HG02852 (cell line): ENCODE measurements around the gene NCOA1.
"Not testable (repeated sequence)": the region's sequence is repeated elsewhere in the genome, so short reads cannot be mapped to it uniquely, and the experiment has no call there.

ENCODE experiments used
- ATAC-seq: cut with Tn5 transposase; IDR thresholded peaks from one replicate; pipeline ENCODE4 v1.9.1; 2021; ENCODE audit warnings: mild to moderate bottlenecking, moderate library complexity; ENCODE audit not compliant: unreplicated experiment

The NCOA1 gene

DNA sequence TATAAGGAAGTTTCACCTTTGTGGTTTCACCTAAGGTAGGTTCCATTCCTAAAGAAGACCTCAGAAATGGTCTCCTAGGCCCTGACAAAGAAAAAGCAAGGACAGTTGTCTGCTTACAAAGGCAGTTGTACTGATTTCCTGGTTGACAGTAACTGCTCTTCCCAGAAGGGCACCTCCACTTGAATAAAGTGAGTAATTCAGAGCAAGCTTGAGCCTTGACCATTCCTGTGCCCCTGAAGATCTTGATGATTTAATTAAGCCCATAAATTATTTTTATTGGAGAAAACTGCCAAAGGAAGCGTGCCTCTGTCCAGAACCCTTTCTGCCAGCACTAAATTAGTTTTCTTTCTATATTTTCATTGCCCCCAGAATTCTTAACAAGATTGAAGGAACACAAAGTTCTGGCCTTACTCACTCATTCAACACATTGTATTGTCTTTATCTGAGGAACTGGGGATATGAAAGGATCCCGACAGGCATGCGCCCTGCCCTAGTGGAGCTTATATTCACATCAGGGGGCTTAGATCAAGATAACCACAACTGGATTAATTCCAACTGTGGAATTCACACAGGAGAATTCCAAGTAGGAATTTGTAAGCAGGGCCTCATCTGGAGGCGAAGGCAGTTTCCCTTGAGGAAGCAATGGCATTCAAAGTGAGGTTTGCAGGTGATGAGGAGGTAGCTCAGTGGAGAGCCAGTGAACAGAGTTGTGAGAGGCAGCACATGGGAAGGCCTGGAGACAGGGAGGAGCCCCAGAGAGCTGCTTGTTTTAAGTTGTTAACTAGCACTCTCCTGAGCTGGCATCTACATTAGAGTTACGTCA lies 280.9 kb downstream of the NCOA1 start:
- ATAC-seq = no peak

DNA sequence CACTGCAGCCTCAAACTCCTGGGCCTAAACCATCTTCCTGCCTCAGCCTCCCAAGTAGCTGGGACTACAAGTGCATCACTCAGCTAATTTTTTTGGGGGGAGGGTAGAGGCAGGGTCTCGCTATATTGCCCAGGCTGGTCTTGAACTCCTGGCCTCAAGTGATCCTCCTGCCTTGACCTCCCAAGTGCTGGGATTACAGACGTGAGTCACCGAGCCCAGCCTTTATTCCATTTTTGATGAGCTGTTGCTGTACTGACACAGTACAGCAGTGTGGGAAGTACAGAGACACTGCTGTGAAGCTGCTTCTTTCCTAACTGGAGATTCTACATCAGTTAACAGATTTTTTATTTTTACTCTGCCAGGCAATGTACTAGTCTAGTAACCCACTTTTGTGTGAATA lies 283.3 kb downstream of the NCOA1 start:
- ATAC-seq = no peak

DNA sequence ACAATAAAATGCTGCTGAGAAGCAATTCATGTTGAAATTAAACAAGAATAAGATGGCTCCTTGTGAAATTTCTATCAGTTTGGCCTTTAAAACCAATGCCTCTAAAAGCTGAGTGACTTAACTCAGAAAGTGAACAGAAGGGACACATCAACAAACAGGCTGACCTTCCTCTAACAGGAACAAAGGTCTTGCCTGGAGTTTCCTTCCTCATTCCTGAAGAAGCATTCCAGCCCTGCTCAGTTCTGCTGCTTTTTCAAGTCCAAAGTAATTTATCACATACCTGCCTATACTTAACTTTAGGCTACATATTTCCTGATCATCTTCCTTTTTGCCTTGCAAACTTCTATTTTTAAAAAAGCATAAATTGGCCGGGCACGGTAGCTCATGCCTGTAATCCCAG lies 288.1 kb downstream of the NCOA1 start:
- no peak for ATAC-seq

DNA sequence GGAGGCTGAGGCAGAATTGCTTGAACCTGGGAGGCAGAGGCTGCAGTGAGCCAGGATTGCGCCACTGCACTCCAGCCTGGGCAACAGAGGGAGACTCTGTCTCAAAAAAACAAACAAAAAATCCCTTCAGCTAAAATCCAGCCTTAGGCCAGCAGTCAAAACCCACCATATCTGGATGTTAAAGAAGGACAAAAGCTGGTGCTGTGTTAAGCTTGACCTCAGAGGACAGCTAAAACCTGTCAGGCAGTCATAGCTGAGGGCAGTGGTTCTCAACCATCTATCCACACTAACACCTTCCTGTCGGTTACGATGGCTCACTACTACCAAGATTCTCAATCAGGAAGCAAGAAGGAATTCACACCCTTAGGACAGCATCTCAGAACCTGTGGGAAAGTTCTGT lies 292.6 kb downstream of the NCOA1 start:
- ATAC-seq = no peak

DNA sequence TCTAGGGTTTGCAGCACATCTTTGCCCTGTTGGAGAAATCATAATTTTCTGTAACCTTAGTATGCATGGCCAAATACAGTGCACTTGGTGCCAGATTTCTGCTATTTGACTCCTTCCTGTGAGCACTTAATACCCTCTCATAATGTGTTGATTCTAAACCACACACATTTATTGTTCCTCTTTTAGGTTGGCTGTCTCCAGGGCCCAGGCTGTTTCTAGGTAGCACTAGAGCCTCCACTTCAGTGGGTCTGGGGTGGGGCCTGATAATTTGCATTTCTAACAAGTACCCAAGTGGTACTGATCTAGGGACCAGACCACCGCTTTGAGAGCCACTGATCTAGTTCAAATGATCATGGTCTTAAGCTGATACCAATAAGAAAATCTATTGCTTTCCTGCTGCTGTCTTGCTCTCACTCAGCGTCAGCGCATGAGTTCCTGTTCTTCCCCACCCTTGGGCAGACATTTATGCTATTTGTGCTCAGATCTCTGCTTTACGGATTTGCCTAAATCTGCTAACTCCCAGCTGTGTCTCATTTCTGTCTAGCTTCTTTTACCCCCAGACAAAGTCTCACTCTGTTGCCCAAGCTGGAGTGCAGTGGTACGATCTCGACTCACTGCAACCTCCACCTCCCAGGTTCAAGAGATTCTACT lies 294.7 kb downstream of the NCOA1 start:
- peak; percentile 85 for ATAC-seq

DNA sequence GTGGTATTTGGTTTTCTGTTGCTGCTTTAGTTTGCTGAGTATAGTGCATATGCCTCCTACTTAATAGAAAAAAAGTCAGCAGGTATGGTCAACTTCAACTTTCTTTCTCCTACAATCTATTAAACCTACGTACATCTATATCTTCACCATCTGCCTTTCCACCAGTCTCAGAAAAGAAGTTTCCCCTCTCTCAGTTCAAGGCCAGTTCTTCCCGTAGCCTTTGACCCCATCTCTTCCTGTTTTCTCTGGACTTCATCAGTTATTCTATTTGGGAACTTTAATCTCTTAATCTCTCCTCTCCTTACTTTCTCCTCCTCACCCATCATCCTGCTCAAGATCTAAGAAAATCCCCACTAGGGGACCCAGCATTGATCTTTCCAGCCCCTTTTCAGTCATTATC lies 296.5 kb downstream of the NCOA1 start:
- ATAC-seq = no peak

DNA sequence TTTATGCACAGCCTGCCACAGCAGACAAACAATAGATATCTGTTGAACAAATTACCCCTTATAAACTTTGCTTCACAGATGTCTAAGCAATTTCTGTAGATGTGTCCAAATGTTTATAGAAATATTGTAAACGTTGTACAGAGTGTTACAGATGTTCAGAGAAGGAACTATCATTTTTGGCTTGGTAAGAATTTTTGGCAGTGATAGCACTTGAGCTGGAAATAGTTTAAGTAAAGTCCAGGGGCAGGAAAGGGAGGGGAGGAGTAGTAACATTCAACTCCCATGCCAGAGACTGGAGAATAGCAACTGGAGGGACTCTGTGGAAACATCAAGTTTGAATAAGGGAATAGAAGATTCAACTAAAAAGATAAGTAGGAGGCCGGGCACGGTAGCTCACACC lies 297.8 kb downstream of the NCOA1 start:
- no peak for ATAC-seq

DNA sequence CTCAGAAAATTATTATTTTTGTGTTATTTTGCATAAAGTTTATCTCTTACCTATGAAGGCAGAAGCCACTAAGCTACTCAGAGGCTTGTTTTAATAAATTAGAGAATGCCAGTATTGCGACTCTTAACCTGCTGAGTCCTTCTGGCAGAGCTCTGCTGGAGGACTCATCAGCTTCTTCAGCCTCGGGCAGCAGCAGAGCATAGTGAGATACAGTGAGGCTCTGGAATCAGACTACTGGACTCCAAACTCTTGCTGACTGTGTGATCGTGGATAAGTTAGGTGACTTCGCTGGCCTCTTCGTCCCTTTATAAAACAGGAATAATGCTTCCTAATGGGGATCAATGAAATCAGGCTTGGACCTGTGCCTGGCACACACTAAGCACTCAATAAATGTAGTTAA lies 300.4 kb downstream of the NCOA1 start:
- no peak for ATAC-seq

DNA sequence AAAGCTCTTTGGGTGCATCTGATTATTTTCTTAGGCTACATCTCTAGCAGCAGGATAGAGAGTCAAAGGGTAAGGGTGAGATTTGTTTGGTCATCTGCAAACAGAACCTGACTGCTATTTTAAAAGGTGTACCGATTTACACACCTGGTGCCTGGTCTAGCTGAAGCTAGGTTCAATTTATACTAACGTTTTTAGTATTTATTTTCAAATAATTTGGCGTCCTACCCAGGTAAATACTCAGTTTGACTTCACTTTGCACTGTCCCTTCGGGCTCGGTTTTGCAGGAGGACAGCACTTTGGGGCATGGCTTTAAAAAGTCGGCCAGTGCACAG lies 301.5 kb downstream of the NCOA1 start:
- ATAC-seq = no peak

DNA sequence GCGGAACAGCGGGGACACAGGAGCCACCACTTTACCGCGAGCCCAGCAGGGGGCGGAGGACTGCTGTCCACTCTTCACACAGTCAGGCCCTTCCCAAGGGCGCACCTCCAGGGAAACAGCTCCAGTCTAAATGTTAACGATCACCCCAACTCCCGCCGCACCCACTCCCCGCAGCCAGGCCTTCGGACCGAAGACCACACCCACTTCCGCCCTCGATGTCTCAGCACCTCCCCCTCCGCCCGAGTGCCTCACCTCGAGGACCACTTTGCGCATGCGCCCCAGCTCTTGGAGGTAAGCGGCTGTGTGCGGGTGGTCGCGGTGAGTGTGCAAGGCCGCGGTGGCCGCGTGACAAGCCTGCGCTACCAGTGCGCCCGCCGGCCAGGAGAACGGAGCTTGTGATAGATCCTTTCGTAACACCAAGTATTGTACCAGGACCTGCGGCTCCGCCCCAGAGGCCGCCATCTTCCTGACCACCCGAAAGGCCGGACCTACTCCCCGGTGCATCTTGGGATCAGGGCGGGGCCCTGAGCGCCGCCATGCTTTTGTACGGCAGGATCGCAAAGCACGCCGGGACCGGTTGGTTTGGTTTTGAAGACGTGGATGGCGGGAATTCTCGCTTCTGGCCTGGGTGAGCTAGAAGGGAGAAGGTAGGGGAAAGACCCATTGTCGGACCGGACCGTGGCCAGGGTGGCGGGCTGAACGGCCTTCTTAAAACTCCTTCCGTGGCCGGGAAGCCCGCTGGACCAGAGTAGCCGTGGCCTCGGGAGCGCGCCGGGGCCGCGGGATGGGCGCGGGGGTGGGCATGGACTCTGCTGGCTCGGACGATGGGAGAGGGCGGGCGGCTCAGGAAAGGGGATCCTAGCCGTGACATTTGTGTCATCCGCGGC lies 302.1 kb downstream of the NCOA1 start, which contains the start of the genes CENPO and PTRHD1:
Gene CENPO (plus strand): TSS at position 552 of the 887 bp plus-strand sequence. CDS start 495 bp downstream, outside the sequence.
Gene PTRHD1 (minus strand): TSS at position 518 of the 887 bp plus-strand sequence. CDS start 14 bp downstream, at position 504.
- ATAC-seq = peak; percentile 92

DNA sequence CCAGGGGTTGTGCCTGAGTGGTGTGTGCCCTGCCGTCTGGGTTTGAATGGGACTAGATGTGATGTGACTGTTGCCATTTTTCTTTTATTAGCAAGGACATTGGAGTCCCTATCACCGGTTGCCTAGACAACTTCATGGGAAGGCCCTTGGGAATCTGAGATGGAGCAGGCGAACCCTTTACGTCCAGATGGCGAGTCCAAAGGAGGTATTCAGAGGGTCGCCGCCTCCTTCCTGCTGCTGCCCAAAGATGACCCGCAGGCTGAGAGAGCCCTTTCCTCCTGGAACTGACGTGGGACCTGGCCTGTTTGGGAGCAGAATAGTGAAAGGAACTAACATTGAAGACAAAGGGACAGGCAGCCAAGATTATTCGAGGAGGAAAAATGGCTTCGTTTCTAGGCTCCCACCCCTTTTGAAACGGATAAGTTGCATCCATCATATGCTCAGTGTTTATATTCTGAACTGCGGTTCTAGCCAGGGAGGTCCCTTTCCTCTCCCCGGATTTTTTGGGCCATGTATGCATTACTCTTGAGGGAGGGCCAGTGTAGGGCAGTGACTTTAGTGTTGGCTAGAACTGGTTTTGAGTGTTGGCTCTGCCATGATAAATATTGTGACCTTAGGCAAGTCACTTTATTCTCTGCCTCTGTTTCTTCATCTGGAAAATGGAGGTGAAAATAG lies 302.8 kb downstream of the NCOA1 start:
- no peak for ATAC-seq

DNA sequence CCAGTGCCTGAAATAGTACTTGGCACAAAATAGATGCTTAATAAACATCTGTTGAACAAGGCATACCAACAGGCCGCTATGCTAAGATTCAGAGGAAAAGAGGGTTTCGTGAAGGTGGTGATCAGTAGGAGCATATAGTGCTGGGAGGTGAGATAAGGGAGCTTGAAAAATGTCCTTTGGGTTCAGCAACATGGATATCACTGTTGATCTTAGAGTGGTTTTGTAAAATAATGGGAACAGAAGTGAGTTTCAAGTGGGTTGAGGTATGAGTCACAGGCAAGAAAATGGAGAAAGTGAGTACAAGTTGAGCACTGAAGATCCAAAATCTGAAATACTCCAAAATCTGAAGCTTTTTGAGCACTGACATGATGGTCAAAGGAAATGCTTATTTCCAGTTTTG lies 306.6 kb downstream of the NCOA1 start:
- no peak for ATAC-seq

DNA sequence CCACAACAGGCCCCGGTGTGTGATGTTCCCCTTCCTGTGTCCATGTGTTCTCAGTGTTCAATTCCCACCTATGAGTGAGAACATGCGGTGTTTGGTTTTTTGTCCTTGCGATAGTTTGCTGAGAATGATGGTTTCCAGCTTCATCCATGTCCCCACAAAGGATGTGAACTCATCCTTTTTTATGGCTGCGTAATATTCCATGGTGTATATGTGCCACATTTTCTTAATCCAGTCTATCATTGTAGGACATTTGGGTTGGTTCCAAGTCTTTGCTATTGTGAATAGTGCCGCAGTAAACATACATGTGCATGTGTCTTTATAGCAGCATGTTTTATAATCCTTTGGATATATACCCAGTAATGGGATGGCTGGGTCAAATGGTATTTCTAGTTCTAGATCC lies 309.4 kb downstream of the NCOA1 start:
- not testable (repeated sequence) for ATAC-seq

DNA sequence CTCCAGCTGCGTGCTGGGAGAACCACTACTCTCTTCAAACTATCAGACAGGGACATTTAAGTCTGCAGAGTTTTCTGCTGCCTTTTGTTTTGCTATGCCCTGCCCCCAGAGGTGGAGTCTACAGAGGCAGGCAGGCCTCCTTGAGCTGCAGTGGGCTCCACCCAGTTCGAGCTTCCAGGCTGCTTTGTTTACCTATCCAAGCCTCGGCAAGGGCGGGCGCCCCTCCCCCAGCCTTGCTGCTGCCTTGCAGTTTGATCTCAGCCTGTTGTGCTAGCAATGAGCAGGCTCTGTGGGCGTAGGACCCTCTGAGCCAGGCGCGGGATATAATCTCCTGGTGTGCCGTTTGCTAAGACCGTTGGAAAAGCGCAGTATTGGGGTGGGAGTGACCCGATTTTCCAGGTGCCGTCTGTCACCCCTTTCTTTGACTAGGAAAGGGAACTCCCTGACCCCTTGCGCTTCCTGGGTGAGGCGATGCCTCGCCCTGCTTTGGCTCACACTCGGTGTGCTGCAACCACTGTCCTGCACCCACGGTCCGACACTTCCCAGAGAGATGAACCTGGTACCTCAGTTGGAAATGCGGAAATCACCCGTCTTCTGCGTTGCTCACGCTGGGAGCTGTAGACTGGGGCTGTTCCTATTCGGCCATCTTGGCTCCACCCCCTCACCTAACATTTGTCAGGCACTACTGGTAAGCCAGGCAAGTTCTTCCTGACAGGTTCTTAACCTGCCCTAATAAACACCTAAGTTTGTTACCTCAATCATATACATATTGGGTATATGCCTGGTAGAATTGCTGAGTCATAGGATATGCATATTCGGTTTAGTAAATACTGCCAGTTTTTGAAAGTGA lies 315.0 kb downstream of the NCOA1 start:
- ATAC-seq = not testable (repeated sequence)

DNA sequence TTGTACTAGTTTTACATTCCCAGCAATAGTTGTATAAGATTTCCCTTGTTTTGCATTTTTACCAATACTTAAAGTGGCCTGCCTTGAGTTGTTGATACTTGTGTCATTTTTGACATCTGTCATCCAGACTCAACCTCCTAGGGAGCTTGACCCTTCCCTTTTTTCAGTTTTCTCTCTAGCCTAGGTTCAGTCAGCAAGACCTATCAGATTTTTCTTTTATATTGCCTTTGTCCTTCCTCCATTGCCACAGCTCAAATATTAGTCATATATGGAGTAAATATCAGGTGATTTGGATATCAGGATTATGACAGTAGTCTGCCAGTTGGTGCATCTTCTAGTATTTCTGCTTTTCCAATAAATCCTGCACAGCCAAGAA lies 315.6 kb downstream of the NCOA1 start:
- ATAC-seq = no peak

DNA sequence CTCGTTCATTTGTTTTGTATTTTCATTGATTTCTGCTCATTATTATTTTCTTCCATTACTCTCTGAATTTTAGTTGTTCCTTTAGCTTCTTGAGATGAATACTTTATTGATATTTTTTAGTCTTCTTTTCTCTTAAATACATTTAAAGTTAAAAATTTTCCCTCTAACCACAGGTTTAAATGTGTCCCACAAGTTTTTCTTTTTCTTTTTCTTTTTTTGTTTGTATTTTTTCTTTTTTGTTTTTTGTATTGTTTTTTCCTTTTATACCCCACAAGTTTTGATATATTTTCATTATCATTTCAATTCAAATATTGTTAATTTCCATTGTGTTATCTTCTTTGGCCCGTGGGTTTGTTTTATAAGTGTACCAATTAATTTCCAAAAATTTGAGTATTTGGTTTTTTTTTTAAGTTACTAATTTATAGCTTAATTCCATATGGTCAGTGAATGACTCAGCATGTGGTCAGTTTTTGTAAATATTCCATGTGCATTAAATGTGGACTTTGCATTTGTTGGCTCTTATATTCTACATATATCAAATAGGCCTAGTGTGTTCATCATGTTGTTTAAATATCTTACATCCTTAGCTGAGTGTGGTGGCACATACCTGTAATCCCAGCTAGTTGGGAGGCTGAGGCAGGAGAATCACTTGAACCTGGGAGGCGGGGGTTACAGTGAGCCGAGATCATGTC lies 318.4 kb downstream of the NCOA1 start:
- no peak for ATAC-seq

DNA sequence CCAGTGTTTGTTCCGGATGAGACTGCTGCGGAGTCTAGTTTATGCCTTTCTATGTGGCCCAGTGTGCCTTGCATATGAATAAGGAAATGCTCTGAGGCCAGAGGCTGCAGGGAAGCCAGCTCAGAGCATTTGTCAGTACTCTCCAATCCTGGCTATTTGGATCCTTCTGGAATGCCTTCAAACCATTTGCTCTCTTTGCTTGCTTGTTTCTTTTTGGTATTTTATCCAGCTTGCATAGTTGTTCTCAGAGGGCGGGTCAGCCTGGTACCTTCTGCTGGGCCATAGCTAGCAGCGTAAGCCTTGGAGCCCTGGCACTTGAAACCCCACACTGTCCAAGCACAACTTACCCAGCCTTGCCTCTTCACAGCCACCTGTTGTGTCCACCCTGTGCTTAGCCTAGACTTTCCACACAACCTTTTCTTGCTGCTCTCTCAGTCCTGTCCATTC lies 322.7 kb downstream of the NCOA1 start:
- no peak for ATAC-seq

DNA sequence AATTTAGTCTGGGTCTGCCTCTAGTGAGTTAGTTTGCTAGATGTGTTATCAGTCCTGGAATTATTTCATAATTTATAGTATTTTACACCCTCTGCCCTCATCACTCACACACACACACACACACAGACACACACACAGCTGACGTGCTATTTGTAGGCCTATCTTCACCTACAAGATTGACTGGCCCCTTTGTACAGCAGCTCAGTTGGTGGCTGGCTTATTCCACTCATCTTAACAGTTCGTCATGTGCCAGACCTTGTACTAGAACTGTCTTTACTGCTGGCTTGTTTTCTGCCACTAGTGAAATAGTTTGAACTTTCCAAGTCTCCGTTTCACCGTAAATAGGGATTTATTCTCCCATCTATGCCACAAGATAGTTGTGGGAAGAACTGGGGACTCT lies 323.5 kb downstream of the NCOA1 start:
- ATAC-seq = no peak

DNA sequence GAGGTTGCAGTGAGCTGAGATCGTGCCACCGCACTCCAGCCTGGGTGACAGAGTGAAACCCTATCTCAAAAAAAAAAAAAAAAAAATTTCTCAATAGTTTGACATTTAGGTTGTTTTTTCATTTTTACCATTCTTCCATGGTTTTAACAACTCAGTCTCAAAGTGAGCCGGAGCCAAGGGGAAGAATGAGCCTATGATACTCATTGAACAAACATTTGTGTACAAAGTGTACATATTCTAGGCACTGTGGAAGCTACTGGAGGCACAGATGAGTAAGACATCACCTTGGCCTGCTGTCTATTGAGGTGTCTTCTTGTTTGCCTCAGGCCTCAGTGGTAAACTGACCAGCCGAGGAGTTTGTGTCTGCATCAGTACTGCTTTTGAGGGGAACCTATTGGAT lies 324.1 kb downstream of the NCOA1 start:
- no peak for ATAC-seq
